CD4-positive, alpha-beta T cell treated with Interleukin-21 for 1 hour (primary cell): ENCODE data around the gene RUBCN.
"Not testable (repeated sequence)": the region's sequence is repeated elsewhere in the genome, so short reads cannot be mapped to it uniquely, and the experiment has no call there.

ENCODE experiments used
- DNase-seq: peaks from one replicate; pipeline ENCODE4 v3.0.0-alpha.2; 2020

The RUBCN gene

GRCh38 chr3:197733042-197733441 lies 3.7 kb downstream of the RUBCN start:
- no peak for DNase-seq

GRCh38 chr3:197731483-197731882 lies 5.2 kb downstream of the RUBCN start:
- not testable (repeated sequence) for DNase-seq

- DNase-seq = not testable (repeated sequence)
Observed at GRCh38 chr3:197730770-197731169, 5.9 kb downstream of the RUBCN start.

- DNase-seq = no peak
Observed at GRCh38 chr3:197730200-197730599, 6.5 kb downstream of the RUBCN start.

GRCh38 chr3:197728487-197728886 lies 8.2 kb downstream of the RUBCN start:
- DNase-seq = no peak

- not testable (repeated sequence) for DNase-seq
Observed at GRCh38 chr3:197727878-197728277, 8.8 kb downstream of the RUBCN start.

GRCh38 chr3:197722734-197723133 lies 14.0 kb downstream of the RUBCN start:
- DNase-seq = no peak

- no peak for DNase-seq
Observed at GRCh38 chr3:197720694-197721093, 16.0 kb downstream of the RUBCN start.

GRCh38 chr3:197718891-197719290 lies 17.8 kb downstream of the RUBCN start:
- DNase-seq = no peak

- no peak for DNase-seq
Observed at GRCh38 chr3:197714251-197714650, 22.5 kb downstream of the RUBCN start.

- DNase-seq = no peak
Observed at GRCh38 chr3:197713477-197713822, 23.3 kb downstream of the RUBCN start.

- peak; percentile 92 for DNase-seq
Observed at GRCh38 chr3:197711973-197712707, 24.6 kb downstream of the RUBCN start.

GRCh38 chr3:197710965-197711364 lies 25.7 kb downstream of the RUBCN start:
- DNase-seq = not testable (repeated sequence)

- DNase-seq = no peak
Observed at GRCh38 chr3:197709135-197709534, 27.6 kb downstream of the RUBCN start.

GRCh38 chr3:197706658-197707057 lies 30.0 kb downstream of the RUBCN start:
- DNase-seq = peak; percentile 10

- DNase-seq = no peak
Observed at GRCh38 chr3:197701841-197702240, 34.9 kb downstream of the RUBCN start.

- DNase-seq = no peak
Observed at GRCh38 chr3:197700095-197700494, 36.6 kb downstream of the RUBCN start.

- no peak for DNase-seq
Observed at GRCh38 chr3:197697355-197697754, 39.3 kb downstream of the RUBCN start.

GRCh38 chr3:197694251-197694650 lies 42.5 kb downstream of the RUBCN start:
- no peak for DNase-seq

GRCh38 chr3:197692641-197693040 lies 44.1 kb downstream of the RUBCN start:
- no peak for DNase-seq

GRCh38 chr3:197690754-197691153 lies 46.0 kb downstream of the RUBCN start:
- no peak for DNase-seq

GRCh38 chr3:197687570-197687969 lies 49.1 kb downstream of the RUBCN start:
- no peak for DNase-seq

GRCh38 chr3:197686899-197687298 lies 49.8 kb downstream of the RUBCN start:
- no peak for DNase-seq

GRCh38 chr3:197685546-197685945 lies 51.2 kb downstream of the RUBCN start:
- no peak for DNase-seq

- no peak for DNase-seq
Observed at GRCh38 chr3:197683191-197683590, 53.5 kb downstream of the RUBCN start.
